Smooth muscle cell (in vitro differentiated cells): ENCODE results near the gene PLGRKT. TPM values are rescaled to one million over a fixed set of nuclear protein-coding genes. Genes with fewer than 3 reads are reported as not detected.

Source experiments
- DNase-seq: peaks from one replicate; lab custom pipeline; 2025; ENCODE audit not compliant: unreplicated experiment; lab: John Stamatoyannopoulos, UW
- H2AFZ ChIP-seq: fragments of 200-600 bp; sonication (generic); 2 replicates; pipeline ENCODE4 v1.6.0; 2016; ENCODE audit warnings: antibody characterized with exemption, low read depth, mild to moderate bottlenecking
- H3F3A ChIP-seq: fragments of 200-600 bp; sonication (generic); 2 replicates; pipeline ENCODE4 v1.6.0; 2017; ENCODE audit warnings: antibody characterized with exemption, low read depth
- H3K27ac ChIP-seq: fragments of 200-600 bp; sonication (generic); 2 replicates; pipeline ENCODE4 v1.5.1; 2016; ENCODE audit warnings: low read depth, mild to moderate bottlenecking
- H3K27me3 ChIP-seq: fragments of 200-600 bp; sonication (generic); 2 replicates; pipeline ENCODE4 v1.6.1; 2016; ENCODE audit warnings: low read depth, mild to moderate bottlenecking
- H3K36me3 ChIP-seq: fragments of 200-600 bp; sonication (generic); 2 replicates; pipeline ENCODE4 v1.5.1; 2016; ENCODE audit warnings: low read depth
- H3K4me1 ChIP-seq: fragments of 200-600 bp; sonication (generic); 2 replicates; pipeline ENCODE4 v1.5.1; 2016; ENCODE audit warnings: low read depth
- H3K4me2 ChIP-seq: fragments of 200-600 bp; sonication (generic); 2 replicates; pipeline ENCODE4 v1.6.0; 2016; ENCODE audit warnings: mild to moderate bottlenecking
- H3K4me3 ChIP-seq: fragments of 200-600 bp; sonication (generic); 2 replicates; pipeline ENCODE4 v1.5.1; 2016; ENCODE audit warnings: mild to moderate bottlenecking
- H3K79me2 ChIP-seq: fragments of 200-600 bp; sonication (generic); 2 replicates; pipeline ENCODE4 v1.6.0; 2016; ENCODE audit warnings: low read depth, mild to moderate bottlenecking
- H3K9ac ChIP-seq: fragments of 200-600 bp; sonication (generic); 2 replicates; pipeline ENCODE4 v1.6.0; 2016; ENCODE audit warnings: low read depth
- H3K9me3 ChIP-seq: fragments of 200-600 bp; sonication (generic); replicated peaks from 2 replicates; pipeline ENCODE4 v1.5.1; 2016; ENCODE audit warnings: low read depth
- H4K20me1 ChIP-seq: fragments of 200-600 bp; sonication (generic); 2 replicates; pipeline ENCODE4 v1.6.0; 2016; ENCODE audit warnings: low read depth
- CTCF ChIP-seq: fragments of 200-600 bp; sonication (generic); IDR thresholded peaks from 2 replicates; pipeline ENCODE4 v1.5.1; 2017; ENCODE audit warnings: borderline replicate concordance, mild to moderate bottlenecking, antibody characterized with exemption; ENCODE audit not compliant: insufficient read depth, poor library complexity, severe bottlenecking
- WGBS: methylation state at CpG from one replicate; pipeline ENCODE4 v1.1.7; 2016; ENCODE audit warnings: low lambda C conversion rate; 5-methylcytosine and 5-hydroxymethylcytosine counted together
- polyA plus RNA-seq: library from polyadenylated mRNA; unstranded; fragments of >200 nt; fragmentation: Nextera tagmentation; extraction: Ambion mirVana; gene quantifications from 2 replicates; pipeline ENCODE4 v1.2.1, GENCODE V29; 2016
- total RNA-seq: library from RNA; depleted of rRNA; stranded (reverse); fragments of >200 nt; gene quantifications from 2 replicates; pipeline ENCODE4 v1.2.3, GENCODE V29; 2014

Gene PLGRKT
- total and polyA plus RNA-seq, 2 experiments from 2014 or later = 39.8 to 40.1 TPM

GRCh38 chr9:5421163-5421562 lies 16.6 kb downstream of the PLGRKT start:
- TF ChIP-seq CTCF = no peak
- H3K9ac ChIP-seq = no peak overlapping the region
- WGBS = 94% methylated on average over 2 of the region's 2 CpGs

GRCh38 chr9:5419987-5420386 lies 17.7 kb downstream of the PLGRKT start:
- no peaks in the 10 kb centered on the region for H3K36me3 ChIP-seq
- no peaks in the 10 kb centered on the region for H3K9me3 ChIP-seq
- H3K79me2 ChIP-seq = no peaks in the 10 kb centered on the region
- H3K4me2 ChIP-seq = no peak overlapping the region
- no peaks in the 10 kb centered on the region for H3F3A ChIP-seq
- no peak for TF ChIP-seq CTCF
- no peaks in the 10 kb centered on the region for H3K4me1 ChIP-seq
- no peak for DNase-seq
- H2AFZ ChIP-seq = no peak overlapping the region
- no peak overlapping the region for H3K9ac ChIP-seq
- H3K4me3 ChIP-seq = no peak overlapping the region
- no peaks in the 10 kb centered on the region for H3K27me3 ChIP-seq
- H3K27ac ChIP-seq = no peak overlapping the region
- no peaks in the 10 kb centered on the region for H4K20me1 ChIP-seq

More at GRCh38 chr9:5421163-5421562, 16.6 kb downstream of the PLGRKT start:
- no peak for DNase-seq
- H3K36me3 ChIP-seq = no peaks in the 10 kb centered on the region
- no peaks in the 10 kb centered on the region for H3K4me1 ChIP-seq
- no peaks in the 10 kb centered on the region for H4K20me1 ChIP-seq
- H3K79me2 ChIP-seq = no peaks in the 10 kb centered on the region
- H2AFZ ChIP-seq = no peak overlapping the region
- no peak overlapping the region for H3K27ac ChIP-seq
- no peaks in the 10 kb centered on the region for H3K27me3 ChIP-seq
- H3K4me2 ChIP-seq = no peak overlapping the region
- H3K4me3 ChIP-seq = no peak overlapping the region
- H3K9me3 ChIP-seq = no peaks in the 10 kb centered on the region
- H3F3A ChIP-seq = no peaks in the 10 kb centered on the region

GRCh38 chr9:5418481-5418880 lies 19.2 kb downstream of the PLGRKT start:
- no peak overlapping the region for H3K9ac ChIP-seq
- no peaks in the 10 kb centered on the region for H3K79me2 ChIP-seq
- WGBS = 95% methylated on average over 20 of the region's 20 CpGs
- H3K36me3 ChIP-seq = no peaks in the 10 kb centered on the region
- H2AFZ ChIP-seq = no peak overlapping the region
- H3K4me3 ChIP-seq = no peak overlapping the region
- no peaks in the 10 kb centered on the region for H3K9me3 ChIP-seq
- H3K27me3 ChIP-seq = no peaks in the 10 kb centered on the region
- H3K4me1 ChIP-seq = no peaks in the 10 kb centered on the region
- DNase-seq = no peak
- no peak for TF ChIP-seq CTCF
- no peak overlapping the region for H3K27ac ChIP-seq
- H3F3A ChIP-seq = no peaks in the 10 kb centered on the region
- H3K4me2 ChIP-seq = no peak overlapping the region
- H4K20me1 ChIP-seq = no peaks in the 10 kb centered on the region

GRCh38 chr9:5416953-5417352 lies 20.8 kb downstream of the PLGRKT start:
- WGBS = 66% methylated on average over 3 of the region's 3 CpGs
- H3K27me3 ChIP-seq = no peaks in the 10 kb centered on the region
- no peak overlapping the region for H3K4me2 ChIP-seq
- H3K27ac ChIP-seq = no peak overlapping the region
- DNase-seq = no peak
- H3K79me2 ChIP-seq = no peaks in the 10 kb centered on the region
- no peak overlapping the region for H3K4me3 ChIP-seq
- no peaks in the 10 kb centered on the region for H3K9me3 ChIP-seq
- H2AFZ ChIP-seq = no peak overlapping the region
- H3K4me1 ChIP-seq = no peaks in the 10 kb centered on the region
- no peak for TF ChIP-seq CTCF
- H3K9ac ChIP-seq = no peak overlapping the region
- peaks cover 4% of the 10 kb centered on the region for H3K36me3 ChIP-seq
- no peaks in the 10 kb centered on the region for H4K20me1 ChIP-seq
- H3F3A ChIP-seq = no peaks in the 10 kb centered on the region
